ENCODE measurements around the gene LIMS1. TPM values are rescaled to one million over a fixed set of nuclear protein-coding genes. Genes with fewer than 3 reads are reported as not detected.
"Not testable (repeated sequence)": the region's sequence is repeated elsewhere in the genome, so short reads cannot be mapped to it uniquely, and the experiment has no call there.

LIMS1 gene
- 430 and 494 TPM in 2 replicates for total RNA-seq

DNA sequence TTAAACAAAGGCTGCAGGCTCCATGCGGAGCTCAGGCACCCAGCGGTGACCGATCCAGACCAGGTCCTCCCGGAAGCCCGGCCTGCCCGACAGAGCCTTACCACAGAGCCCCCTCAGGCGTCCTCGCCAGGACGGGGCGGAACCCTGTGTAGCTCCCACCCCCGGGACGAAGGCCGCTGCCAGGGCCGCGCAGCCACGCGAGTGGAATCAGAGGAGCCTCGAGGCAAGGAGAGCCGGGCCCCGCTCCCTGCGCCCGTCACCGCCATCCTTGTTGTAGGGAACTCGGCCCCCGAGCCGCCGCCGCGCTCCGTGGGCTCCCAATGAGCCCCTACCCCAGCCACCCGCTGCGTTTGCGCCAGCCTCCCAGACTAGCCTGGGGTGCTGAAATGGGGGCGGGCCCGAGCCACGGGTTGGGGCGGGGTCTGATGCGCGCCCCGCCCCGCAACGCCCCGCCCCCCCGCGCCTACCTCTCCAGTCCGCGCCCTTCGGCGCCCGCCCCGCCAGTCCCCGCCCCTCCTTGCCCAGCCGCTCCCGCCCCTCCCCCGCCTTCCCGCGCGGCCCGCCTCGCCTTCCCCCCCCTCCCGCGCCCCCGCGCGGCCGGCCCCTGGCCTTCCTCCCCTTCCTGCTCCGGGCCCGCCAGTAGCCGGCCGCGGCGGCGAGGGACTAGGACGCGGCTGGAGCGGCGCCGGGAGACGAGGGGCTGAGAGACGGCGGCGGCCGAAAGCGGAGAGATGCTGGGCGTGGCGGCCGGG, at the start of gene LIMS1:
LIMS1 (plus strand) TSS at position 639 of the 752 bp plus-strand sequence; CDS start at position 732, 93 bp downstream.
- peak; percentile 91 for DNase-seq

GRCh38 chr2:108485253-108485652, 49.0 kb upstream of the LIMS1 start:
- no peak for DNase-seq

GRCh38 chr2:108490506-108491122, 43.7 kb upstream of the LIMS1 start:
- no peak for DNase-seq

GRCh38 chr2:108491848-108492247, 42.4 kb upstream of the LIMS1 start:
- DNase-seq: no peak

DNA sequence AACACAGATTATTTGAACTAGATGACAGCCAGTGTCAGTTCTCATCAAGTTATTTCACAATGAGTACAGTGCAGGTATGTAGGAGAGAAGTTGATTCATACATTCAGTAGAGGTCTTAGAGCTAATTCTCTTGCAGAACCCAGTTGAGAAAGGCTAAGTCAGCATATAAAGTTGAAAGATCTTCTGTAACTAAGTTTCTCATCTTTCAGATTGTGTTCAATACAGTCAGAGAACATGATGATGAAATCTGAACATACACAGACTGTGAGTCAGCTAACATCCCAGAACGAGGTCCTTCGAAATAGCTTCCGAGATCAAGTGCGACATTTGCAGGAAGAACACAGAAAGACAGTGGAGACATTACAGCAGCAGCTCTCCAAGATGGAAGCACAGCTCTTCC, 41.9 kb upstream of the LIMS1 start:
- peak; percentile 7 for DNase-seq

DNA sequence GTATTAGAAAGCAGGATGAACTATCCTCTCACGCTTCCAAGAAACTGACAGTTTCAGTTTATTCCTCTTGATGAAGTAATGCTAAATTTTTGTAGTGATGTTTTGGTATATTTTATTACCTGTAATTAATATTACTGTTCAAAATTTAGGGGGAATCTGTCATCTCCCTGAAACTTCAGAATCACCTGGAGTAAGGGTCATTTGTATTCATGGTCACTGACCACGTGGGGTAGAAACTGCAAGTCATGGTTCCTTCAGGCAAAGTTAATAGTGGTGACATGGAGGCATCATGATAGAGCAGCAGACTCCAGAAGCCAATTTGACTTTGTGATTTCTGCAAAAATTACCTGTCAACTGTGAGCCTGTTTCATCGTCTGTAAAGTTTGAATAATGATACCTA, 38.1 kb upstream of the LIMS1 start:
- DNase-seq: not testable (repeated sequence)

GRCh38 chr2:108507620-108508019, 26.6 kb upstream of the LIMS1 start:
- DNase-seq: not testable (repeated sequence)

- DNase-seq: not testable (repeated sequence)
Measured at GRCh38 chr2:108512431-108512830, 21.8 kb upstream of the LIMS1 start.

GRCh38 chr2:108514478-108514877, 19.8 kb upstream of the LIMS1 start:
- not testable (repeated sequence) for DNase-seq

- DNase-seq: not testable (repeated sequence)
Measured at GRCh38 chr2:108524688-108525087, 9.6 kb upstream of the LIMS1 start.

- DNase-seq: not testable (repeated sequence)
Measured at GRCh38 chr2:108525258-108525657, 9.0 kb upstream of the LIMS1 start.

DNA sequence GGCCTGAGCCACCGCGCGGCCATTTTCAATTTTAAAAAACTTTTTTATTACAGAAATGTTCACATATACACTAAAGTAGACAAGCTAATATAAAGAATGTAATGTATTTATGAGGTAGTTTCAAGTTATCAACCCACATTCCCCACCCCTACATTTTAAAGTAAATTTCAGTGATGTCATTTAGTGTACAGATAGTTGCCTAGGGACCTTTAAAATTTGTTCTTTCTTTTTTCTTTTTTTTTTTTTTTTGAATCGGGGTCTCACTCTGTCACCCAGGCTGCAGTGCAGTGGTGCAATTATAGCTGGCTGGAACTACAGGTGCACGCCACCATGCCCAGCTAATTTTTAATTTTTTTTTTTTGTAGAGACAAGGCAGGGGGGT, 2.6 kb upstream of the LIMS1 start:
- DNase-seq: no peak

- peak; percentile 53 for DNase-seq
Measured at GRCh38 chr2:108534584-108535356, 500 bp downstream of the LIMS1 start.

DNA sequence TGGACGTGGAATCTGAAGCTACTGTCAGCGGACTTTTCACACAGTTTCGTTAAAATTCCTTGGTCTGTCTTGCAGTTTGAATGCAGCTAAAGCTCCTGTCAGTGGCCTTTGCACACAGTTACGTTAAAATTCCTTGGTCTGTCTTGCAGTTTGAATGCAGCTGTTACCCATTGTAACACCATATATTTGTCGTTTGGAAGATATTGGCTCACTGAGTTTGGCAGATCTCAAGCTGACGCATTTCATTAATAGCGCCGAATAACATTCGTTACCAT, 1.0 kb downstream of the LIMS1 start:
- peak; percentile 37 for DNase-seq

GRCh38 chr2:108536133-108536780, 2.0 kb downstream of the LIMS1 start:
- DNase-seq: no peak

DNA sequence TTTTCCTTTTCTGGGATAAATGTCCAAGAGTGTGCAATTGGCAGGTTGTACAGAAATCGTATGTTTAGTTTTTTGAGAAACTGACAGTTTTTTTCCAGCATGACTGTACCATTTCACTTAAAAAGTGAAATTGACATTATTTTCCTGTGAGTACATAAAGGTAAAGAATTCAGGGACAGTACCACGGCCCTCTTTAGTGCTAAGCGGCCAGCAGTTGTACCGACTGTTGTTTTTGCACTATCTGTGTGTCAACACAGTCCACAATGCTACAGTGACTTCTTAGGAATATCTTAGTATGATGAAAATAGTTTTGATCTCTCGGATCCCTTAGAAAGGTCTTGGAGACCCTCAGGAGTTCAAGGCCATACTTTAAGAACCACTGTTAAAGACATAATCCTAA, 2.6 kb downstream of the LIMS1 start:
- no peak for DNase-seq

DNA sequence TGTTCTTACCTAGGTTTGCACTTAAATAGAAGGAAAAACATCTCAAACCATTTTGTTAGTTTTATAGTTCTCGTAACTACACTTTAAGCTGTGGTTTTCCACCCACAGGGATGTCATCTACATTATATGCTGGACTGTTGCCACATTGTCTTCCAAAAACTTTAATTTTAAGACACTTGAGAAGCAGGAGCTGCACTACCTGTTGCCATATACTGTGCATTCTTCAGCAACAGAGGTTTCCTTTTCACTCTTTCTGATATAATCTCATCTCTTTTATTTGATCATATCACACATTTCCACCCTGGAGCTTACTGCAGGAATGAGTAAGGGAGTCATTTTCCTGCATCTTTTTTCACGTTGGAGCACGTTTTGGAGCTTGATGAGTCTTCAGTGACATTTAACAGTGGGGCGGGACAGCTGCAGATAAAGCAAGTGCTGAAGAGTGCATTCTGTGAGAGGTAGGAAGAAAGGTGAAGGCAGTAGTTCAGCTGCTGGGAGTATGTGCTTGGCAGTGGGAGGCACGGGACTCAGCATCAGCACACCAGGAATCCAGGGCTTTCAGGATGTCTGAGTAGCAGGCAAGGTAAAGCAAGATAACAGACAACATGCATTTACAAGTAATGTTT, 3.8 kb downstream of the LIMS1 start:
- DNase-seq: no peak

DNA sequence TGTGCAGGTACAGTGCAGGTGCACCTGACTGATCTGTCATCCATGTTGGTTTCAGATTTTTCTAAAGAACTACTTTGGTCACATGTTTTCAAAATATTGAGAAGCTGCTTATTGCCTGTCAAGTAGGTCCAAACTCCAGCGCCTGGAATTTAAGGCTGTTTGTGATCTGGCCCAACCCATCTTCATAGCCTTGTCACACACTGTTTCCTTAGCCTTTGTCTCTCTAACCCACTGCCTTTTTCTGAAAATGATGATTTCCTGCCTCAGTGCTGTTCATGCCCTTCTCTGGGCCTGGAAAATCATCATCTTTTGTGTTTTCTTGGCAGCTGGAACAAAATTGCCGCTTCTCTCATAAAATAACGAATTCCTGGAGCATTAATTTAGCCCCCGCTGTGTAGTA, 7.2 kb downstream of the LIMS1 start:
- peak; percentile 56 for DNase-seq

GRCh38 chr2:108542071-108542470, 7.8 kb downstream of the LIMS1 start:
- peak; percentile 86 for DNase-seq

- no peak for DNase-seq
Measured at GRCh38 chr2:108547606-108548005, 13.3 kb downstream of the LIMS1 start.

DNA sequence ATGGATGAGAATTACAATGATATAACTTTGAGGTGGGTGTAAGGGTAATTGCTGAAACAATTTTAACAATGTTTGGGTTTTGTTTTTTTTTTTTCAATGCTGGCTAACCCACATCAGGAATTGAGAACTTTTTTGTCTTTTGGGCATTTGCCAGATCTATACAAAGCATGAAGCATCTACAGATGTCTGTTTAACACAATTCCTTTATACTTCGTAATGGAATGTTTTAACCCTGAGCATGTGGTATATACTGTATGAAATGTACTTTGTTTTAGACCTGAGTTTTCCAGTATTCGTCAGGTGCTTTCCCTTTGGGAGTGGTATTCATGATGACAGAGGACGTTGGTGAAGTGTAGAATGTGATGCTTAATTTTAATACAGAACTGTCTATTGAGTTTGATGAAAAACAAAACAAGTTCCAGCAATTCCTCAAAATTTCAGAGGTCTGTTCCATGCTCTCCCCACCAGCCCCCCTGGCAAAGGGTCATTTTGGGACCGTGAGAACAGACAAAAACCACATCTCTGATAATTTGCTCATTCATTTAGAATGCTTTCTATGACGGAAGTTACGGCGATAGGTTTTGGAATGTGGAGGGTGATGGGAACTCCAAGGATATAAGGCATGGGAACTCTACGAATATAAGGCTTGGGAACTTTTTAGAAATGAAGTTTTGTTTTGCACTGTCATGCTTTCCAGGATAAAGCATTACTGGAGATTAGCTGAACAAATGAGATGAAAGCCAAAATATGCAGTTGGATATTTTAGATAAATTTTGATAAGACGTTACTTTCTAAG, 14.1 kb downstream of the LIMS1 start:
- DNase-seq: no peak

- no peak for DNase-seq
Measured at GRCh38 chr2:108552566-108552965, 18.3 kb downstream of the LIMS1 start.
